ENCODE data around the gene HOXB9. TPM values are rescaled to one million over a fixed set of nuclear protein-coding genes. Genes with fewer than 3 reads are reported as not detected.
A peak's percentile ranks its signal among the peaks of the same experiment; 100 is the strongest.

HOXB9 gene
- total RNA-seq, 6 experiments from 2014 or later: not detected

- H3K4me1 Mint-ChIP-seq (ENCODE audit: low read depth): peaks cover 13% of the 10 kb centered on the region
- H3K27ac Mint-ChIP-seq: no peak overlapping the region
These were observed 14.3 kb downstream of the HOXB9 start for GRCh38 chr17:48611681-48612455.

GRCh38 chr17:48611213-48611612, 14.9 kb downstream of the HOXB9 start:
- Mint-ChIP-seq H3K4me1 (ENCODE audit: low read depth) (peaks cover 11% of the 10 kb centered on the region), H3K9me3 (no peaks in the 10 kb centered on the region), H3K4me3 (peak overlapping the region; percentile 59; the same call in 1 of the 2 replicates), H3K27ac (no peak overlapping the region), H3K36me3 (ENCODE audit: low read depth) (no peaks in the 10 kb centered on the region), H3K27me3 (ENCODE audit: insufficient read depth) (peaks cover 79% of the 10 kb centered on the region)
- DNase-seq: no peak
- no peak for TF ChIP-seq CTCF (IDR thresholded peaks at IDR 0.05)

More at GRCh38 chr17:48611681-48612455, 14.3 kb downstream of the HOXB9 start:
- no peaks in the 10 kb centered on the region for H3K36me3 Mint-ChIP-seq (ENCODE audit: low read depth)
- DNase-seq: no peak
- no peaks in the 10 kb centered on the region for H3K9me3 Mint-ChIP-seq
- H3K27me3 Mint-ChIP-seq (ENCODE audit: insufficient read depth): peaks cover 79% of the 10 kb centered on the region
- no peak for TF ChIP-seq CTCF (IDR thresholded peaks at IDR 0.05)
- H3K4me3 Mint-ChIP-seq: peak overlapping the region; percentile 20; the same call in 1 of the 2 replicates

GRCh38 chr17:48610282-48611211, 15.6 kb downstream of the HOXB9 start, which contains the start of gene HOXB7:
Gene HOXB7 (minus strand): TSS chr17:48611017. CDS start chr17:48610918, 99 bp downstream.
- Mint-ChIP-seq H3K9me3 (no peaks in the 10 kb centered on the region), H3K27ac (no peak within 1 kb of the TSS), H3K4me1 (ENCODE audit: low read depth) (peaks cover 11% of the 10 kb centered on the region), H3K36me3 (ENCODE audit: low read depth) (no peaks in the 10 kb centered on the region), H3K4me3 (peak within 1 kb of the TSS; percentile 59; the same call in 1 of the 2 replicates), H3K27me3 (ENCODE audit: insufficient read depth) (peaks cover 79% of the 10 kb centered on the region)
- no peak for DNase-seq
- no peak for TF ChIP-seq CTCF (IDR thresholded peaks at IDR 0.05)

- Mint-ChIP-seq H3K4me3 (no peak overlapping the region), H3K27ac (no peak overlapping the region)
- TF ChIP-seq CTCF (IDR thresholded peaks at IDR 0.05): no peak
These were observed 16.3 kb downstream of the HOXB9 start for GRCh38 chr17:48609759-48610281.

GRCh38 chr17:48609033-48609432, 17.1 kb downstream of the HOXB9 start:
- H3K36me3 Mint-ChIP-seq (ENCODE audit: low read depth): no peaks in the 10 kb centered on the region

More at GRCh38 chr17:48609759-48610281, 16.3 kb downstream of the HOXB9 start:
- peaks cover 14% of the 10 kb centered on the region for H3K4me1 Mint-ChIP-seq (ENCODE audit: low read depth)
- no peaks in the 10 kb centered on the region for H3K36me3 Mint-ChIP-seq (ENCODE audit: low read depth)
- peaks cover 80% of the 10 kb centered on the region for H3K27me3 Mint-ChIP-seq (ENCODE audit: insufficient read depth)
- no peak for DNase-seq
- H3K9me3 Mint-ChIP-seq: no peaks in the 10 kb centered on the region

More at GRCh38 chr17:48609033-48609432, 17.1 kb downstream of the HOXB9 start:
- Mint-ChIP-seq H3K4me3 (no peak overlapping the region), H3K9me3 (no peaks in the 10 kb centered on the region), H3K4me1 (ENCODE audit: low read depth) (peaks cover 21% of the 10 kb centered on the region), H3K27me3 (ENCODE audit: insufficient read depth) (peaks cover 83% of the 10 kb centered on the region), H3K27ac (no peak overlapping the region)
- TF ChIP-seq CTCF (IDR thresholded peaks at IDR 0.05): no peak
- no peak for DNase-seq
